Central memory CD8-positive, alpha-beta T cell (primary cell): ENCODE data around the gene DENND1A.
A peak's percentile ranks its signal among the peaks of the same experiment; 100 is the strongest.

ENCODE experiments used
- ATAC-seq: fragments of 150-1000 bp; cut with Tn5 transposase; replicated peaks from 2 replicates; pipeline ENCODE4 v1.10.0; 2022; ENCODE audit warnings: mild to moderate bottlenecking, moderate FRiP score, moderate number of reproducible peaks; ENCODE audit not compliant: poor library complexity, severe bottlenecking; ENCODE audit errors: extremely low read depth
- DNase-seq, 2 donors: peaks; one replicate each; pipeline ENCODE4 v3.0.0; 2021; ENCODE audit warnings: low spot score in 2 of 2
- H3K27ac Mint-ChIP-seq: one replicate; pipeline ENCODE4 v1.8.0; 2022; ENCODE audit warnings: low read depth, mild to moderate bottlenecking, moderate library complexity, mixed read lengths
- H3K27me3 Mint-ChIP-seq: one replicate; pipeline ENCODE4 v1.8.0; 2022; ENCODE audit warnings: mixed read lengths
- H3K36me3 Mint-ChIP-seq: one replicate; pipeline ENCODE4 v1.8.0; 2022; ENCODE audit warnings: mild to moderate bottlenecking, moderate library complexity, mixed read lengths; ENCODE audit not compliant: insufficient read depth
- H3K4me1 Mint-ChIP-seq: one replicate; pipeline ENCODE4 v1.8.0; 2022; ENCODE audit warnings: mixed read lengths
- H3K4me3 Mint-ChIP-seq: one replicate; pipeline ENCODE4 v1.8.0; 2022; ENCODE audit warnings: mild to moderate bottlenecking, moderate library complexity, mixed read lengths
- H3K9me3 Mint-ChIP-seq: one replicate; pipeline ENCODE4 v1.8.0; 2022; ENCODE audit warnings: mixed read lengths

DENND1A gene

DNA sequence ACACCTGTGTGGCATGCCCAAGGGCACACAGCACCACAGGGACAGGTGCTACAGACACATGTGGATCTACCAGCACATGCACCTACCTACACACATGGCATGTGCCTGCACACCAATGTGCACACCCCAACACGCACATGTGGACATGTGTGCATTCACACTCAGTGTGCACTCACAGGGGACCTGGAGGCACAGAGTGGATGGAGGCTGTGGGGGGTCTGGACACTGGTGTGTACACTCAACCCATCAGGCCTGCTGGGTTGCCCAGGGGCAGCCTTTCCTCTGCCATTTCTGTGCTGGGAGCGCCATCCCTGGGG, 572.2 kb downstream of the DENND1A start:
- Mint-ChIP-seq H3K4me1 (peaks cover 5% of the 10 kb centered on the region), H3K4me3 (no peak overlapping the region), H3K27ac (no peak overlapping the region), H3K9me3 (no peaks in the 10 kb centered on the region), H3K27me3 (peaks cover 32% of the 10 kb centered on the region), H3K36me3 (no peaks in the 10 kb centered on the region)
- ATAC-seq (no peak), DNase-seq (no peak)

DNA sequence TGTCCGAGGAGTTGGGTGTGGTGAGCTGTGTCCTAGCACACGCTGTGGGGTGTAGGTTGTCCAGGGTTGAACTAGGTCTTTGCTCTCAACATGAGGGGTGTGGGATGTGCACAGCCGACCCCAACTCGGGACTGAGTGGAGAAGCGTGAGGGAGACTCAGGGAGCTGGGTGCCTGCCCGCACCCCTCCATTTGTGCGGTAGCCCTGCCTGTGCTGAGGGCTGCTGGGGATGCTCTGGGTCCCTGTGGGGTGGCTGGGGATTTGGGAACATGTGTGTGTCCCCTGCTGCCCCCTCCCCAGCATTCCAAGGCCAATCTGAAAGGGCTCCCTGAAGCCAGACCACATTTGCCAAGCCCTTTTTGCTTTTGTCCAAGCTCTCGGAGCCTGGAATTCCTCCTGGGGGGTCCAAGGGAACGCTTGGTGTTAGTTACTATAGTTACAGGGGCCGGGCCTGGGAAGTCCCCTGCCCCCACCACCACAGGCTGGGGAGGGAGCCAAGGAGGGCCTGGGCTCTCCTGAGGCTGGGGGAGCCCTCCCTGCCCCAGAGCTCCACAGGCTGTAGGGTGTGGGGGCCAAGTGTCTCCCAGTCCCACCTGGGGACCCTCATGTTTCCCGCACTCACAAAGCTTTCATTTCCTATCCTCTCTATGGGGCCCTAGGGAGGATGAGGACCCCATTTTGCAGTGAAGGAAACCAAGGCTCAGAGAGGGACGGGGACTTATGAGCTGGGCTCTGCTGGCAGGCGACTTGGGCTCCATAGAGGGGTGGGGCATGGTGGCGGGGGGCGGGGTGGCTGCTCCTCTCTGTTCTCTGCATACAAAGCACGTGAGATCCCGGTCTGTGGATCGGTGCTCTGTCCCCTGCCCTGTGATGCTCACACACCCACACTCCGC, 572.8 kb downstream of the DENND1A start:
- Mint-ChIP-seq H3K27me3 (peaks cover 35% of the 10 kb centered on the region), H3K36me3 (no peaks in the 10 kb centered on the region), H3K27ac (no peak overlapping the region), H3K9me3 (no peaks in the 10 kb centered on the region), H3K4me3 (no peak overlapping the region), H3K4me1 (peaks cover 5% of the 10 kb centered on the region)
- no peak for DNase-seq
- no peak for ATAC-seq

- no peak for DNase-seq
- Mint-ChIP-seq H3K27me3 (peaks cover 28% of the 10 kb centered on the region), H3K27ac (no peak within 1 kb of the TSS), H3K4me3 (no peak within 1 kb of the TSS), H3K9me3 (no peaks in the 10 kb centered on the region), H3K4me1 (peaks cover 5% of the 10 kb centered on the region), H3K36me3 (no peaks in the 10 kb centered on the region)
- ATAC-seq, result no peak
Observed at GRCh38 chr9:123355761-123356431, 574.0 kb downstream of the DENND1A start, which contains the start of gene CRB2. Gene CRB2 (plus strand): TSS chr9:123356197. CDS start chr9:123356261, 64 bp downstream.

DNA sequence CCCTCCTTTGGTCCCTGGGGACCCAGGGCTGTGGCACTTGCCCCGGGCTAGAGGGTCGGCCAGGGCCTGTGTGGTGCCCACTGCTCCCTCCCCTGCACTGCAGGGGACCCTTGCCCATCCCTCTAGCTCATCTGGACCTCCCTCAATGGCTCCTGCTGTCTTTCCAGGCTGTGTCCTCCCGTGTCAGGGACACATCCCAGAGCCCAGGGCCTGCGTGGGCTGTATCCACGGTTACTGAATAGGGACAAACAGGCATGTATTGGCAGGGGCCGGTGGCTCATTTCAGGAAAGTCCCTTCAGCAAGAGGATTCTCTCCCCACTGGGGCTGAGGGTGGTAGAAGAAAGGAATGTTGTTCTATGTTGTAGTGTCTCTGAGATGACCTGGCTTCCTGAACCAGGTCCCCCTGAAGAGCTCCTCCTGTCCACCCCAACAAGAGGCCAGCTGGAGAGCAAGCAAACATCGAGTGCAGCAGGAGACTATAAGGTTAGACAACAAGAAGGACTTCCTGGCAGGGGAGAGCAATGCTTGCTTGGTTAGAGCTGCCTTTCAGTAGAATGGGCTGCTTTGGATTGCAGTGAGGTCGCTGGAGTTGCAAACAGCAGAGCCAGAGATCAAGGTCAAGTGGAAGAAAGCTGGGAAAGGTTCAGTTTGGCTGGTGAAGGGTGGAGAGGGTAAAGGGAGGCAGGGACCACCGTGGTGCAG, 575.0 kb downstream of the DENND1A start:
- H3K4me1 Mint-ChIP-seq, result peaks cover 5% of the 10 kb centered on the region
- H3K9me3 Mint-ChIP-seq, result no peaks in the 10 kb centered on the region
- no peak overlapping the region for H3K27ac Mint-ChIP-seq
- H3K4me3 Mint-ChIP-seq, result no peak overlapping the region
- peaks cover 28% of the 10 kb centered on the region for H3K27me3 Mint-ChIP-seq
- DNase-seq (no peak), ATAC-seq (no peak)
- no peaks in the 10 kb centered on the region for H3K36me3 Mint-ChIP-seq

GRCh38 chr9:123353984-123354591, 575.8 kb downstream of the DENND1A start:
- Mint-ChIP-seq H3K27me3 (peaks cover 28% of the 10 kb centered on the region), H3K9me3 (no peaks in the 10 kb centered on the region), H3K36me3 (no peaks in the 10 kb centered on the region), H3K27ac (no peak overlapping the region), H3K4me3 (no peak overlapping the region), H3K4me1 (peaks cover 5% of the 10 kb centered on the region)
- DNase-seq, result peak; percentile 30 to 35
- ATAC-seq, result no peak

DNA sequence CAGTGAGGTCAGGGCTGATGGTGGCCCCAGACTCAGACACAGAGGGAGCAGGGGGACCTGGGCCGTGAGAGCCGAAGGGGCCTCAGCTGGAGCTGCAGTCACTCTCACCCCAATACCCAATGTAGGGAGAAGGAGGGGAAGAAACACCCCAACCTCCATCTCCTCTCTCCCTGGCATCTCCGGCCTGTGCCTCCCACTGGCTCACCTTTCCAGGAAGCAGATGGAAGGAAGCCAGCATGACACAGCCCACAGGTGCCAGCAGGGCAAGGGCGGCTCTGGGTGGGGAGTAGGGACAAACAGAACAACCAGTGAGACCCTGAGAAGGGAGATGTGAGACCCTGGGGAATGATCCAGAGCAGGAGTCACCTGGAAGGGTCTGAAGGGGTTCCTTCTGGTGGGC, 576.9 kb downstream of the DENND1A start:
- Mint-ChIP-seq H3K36me3 (no peaks in the 10 kb centered on the region), H3K4me1 (peaks cover 5% of the 10 kb centered on the region), H3K4me3 (no peak overlapping the region), H3K9me3 (no peaks in the 10 kb centered on the region), H3K27ac (no peak overlapping the region), H3K27me3 (peaks cover 28% of the 10 kb centered on the region)
- ATAC-seq, result no peak
- DNase-seq, result no peak

- ATAC-seq (no peak), DNase-seq (no peak)
- H3K9me3 Mint-ChIP-seq, result no peaks in the 10 kb centered on the region
- H3K27me3 Mint-ChIP-seq, result peaks cover 28% of the 10 kb centered on the region
- H3K4me1 Mint-ChIP-seq, result peaks cover 5% of the 10 kb centered on the region
- H3K4me3 Mint-ChIP-seq, result no peak overlapping the region
- H3K36me3 Mint-ChIP-seq, result peaks cover under 1% of the 10 kb centered on the region
- no peak overlapping the region for H3K27ac Mint-ChIP-seq
Observed at GRCh38 chr9:123350590-123351310, 579.2 kb downstream of the DENND1A start.

GRCh38 chr9:123349691-123350480, 580.0 kb downstream of the DENND1A start:
- Mint-ChIP-seq H3K4me1 (peaks cover 5% of the 10 kb centered on the region), H3K4me3 (no peak overlapping the region), H3K27ac (no peak overlapping the region), H3K36me3 (peaks cover 1% of the 10 kb centered on the region), H3K9me3 (no peaks in the 10 kb centered on the region), H3K27me3 (peaks cover 21% of the 10 kb centered on the region)
- DNase-seq (peak; percentile 49 to 60), ATAC-seq (peak; percentile 70)

DNA sequence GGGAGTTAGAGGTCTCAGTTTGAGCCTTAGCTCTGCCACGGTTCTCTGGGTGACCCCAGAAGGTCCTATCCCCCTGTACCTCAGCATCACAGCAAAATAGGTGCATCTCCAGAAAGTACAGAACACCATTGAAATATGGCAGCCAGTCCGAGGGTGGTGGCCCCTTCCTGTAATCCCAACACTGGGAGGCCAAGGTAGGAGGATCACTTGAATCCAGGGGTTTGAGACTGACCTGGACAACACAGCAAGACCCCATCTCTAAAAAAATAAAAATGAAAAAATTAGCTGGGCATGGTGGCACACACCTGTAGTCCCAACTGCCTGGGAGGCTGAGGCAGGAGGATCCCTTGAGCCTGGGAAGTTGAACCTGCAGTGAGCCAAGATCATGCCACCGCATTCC, 580.9 kb downstream of the DENND1A start:
- H3K27me3 Mint-ChIP-seq, result peaks cover 12% of the 10 kb centered on the region
- peaks cover 1% of the 10 kb centered on the region for H3K36me3 Mint-ChIP-seq
- peaks cover 2% of the 10 kb centered on the region for H3K4me1 Mint-ChIP-seq
- H3K9me3 Mint-ChIP-seq, result no peaks in the 10 kb centered on the region
- H3K4me3 Mint-ChIP-seq, result no peak overlapping the region
- ATAC-seq (no peak), DNase-seq (no peak)
- H3K27ac Mint-ChIP-seq, result no peak overlapping the region

GRCh38 chr9:123348317-123348992, 581.5 kb downstream of the DENND1A start:
- no peak overlapping the region for H3K27ac Mint-ChIP-seq
- H3K4me1 Mint-ChIP-seq, result no peaks in the 10 kb centered on the region
- H3K36me3 Mint-ChIP-seq, result peaks cover 1% of the 10 kb centered on the region
- no peak overlapping the region for H3K4me3 Mint-ChIP-seq
- DNase-seq (no peak), ATAC-seq (no peak)
- no peaks in the 10 kb centered on the region for H3K9me3 Mint-ChIP-seq
- H3K27me3 Mint-ChIP-seq, result peaks cover 12% of the 10 kb centered on the region
